ENCODE measurements around the gene SLC44A4.

DNA sequence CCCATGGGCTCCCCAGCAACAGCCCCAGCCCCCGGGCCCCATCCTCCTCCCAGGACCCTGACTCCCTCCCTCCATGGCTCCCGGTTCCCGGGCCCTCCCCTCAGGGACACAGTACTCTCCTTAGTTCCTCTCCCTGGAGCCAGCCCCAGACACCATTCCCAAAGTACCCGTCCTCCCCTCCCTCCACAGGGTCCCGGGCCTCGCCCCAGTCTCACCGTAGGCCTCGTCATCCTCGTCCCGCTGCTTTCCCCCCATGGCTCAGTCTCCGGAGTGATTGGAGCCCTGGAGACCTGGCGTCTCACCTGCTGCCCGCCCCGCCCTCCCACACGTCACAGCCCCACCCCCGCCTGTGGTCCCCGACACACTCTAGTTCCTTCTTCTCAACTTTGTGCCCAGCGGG, at the start of gene SLC44A4:
- TF ChIP-seq, protein P1, sequence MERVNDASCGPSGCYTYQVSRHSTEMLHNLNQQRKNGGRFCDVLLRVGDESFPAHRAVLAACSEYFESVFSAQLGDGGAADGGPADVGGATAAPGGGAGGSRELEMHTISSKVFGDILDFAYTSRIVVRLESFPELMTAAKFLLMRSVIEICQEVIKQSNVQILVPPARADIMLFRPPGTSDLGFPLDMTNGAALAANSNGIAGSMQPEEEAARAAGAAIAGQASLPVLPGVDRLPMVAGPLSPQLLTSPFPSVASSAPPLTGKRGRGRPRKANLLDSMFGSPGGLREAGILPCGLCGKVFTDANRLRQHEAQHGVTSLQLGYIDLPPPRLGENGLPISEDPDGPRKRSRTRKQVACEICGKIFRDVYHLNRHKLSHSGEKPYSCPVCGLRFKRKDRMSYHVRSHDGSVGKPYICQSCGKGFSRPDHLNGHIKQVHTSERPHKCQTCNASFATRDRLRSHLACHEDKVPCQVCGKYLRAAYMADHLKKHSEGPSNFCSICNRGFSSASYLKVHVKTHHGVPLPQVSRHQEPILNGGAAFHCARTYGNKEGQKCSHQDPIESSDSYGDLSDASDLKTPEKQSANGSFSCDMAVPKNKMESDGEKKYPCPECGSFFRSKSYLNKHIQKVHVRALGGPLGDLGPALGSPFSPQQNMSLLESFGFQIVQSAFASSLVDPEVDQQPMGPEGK (CRISPR knock-in tag; IDR thresholded peaks at IDR 0.05; ENCODE audit: borderline replicate concordance) = no peak
- TF ChIP-seq RARB (CRISPR knock-in tag; IDR thresholded peaks at IDR 0.05) = no peak
- TF ChIP-seq CSDC2 (CRISPR knock-in tag; IDR thresholded peaks at IDR 0.05) = no peak
- TF ChIP-seq, protein P2, sequence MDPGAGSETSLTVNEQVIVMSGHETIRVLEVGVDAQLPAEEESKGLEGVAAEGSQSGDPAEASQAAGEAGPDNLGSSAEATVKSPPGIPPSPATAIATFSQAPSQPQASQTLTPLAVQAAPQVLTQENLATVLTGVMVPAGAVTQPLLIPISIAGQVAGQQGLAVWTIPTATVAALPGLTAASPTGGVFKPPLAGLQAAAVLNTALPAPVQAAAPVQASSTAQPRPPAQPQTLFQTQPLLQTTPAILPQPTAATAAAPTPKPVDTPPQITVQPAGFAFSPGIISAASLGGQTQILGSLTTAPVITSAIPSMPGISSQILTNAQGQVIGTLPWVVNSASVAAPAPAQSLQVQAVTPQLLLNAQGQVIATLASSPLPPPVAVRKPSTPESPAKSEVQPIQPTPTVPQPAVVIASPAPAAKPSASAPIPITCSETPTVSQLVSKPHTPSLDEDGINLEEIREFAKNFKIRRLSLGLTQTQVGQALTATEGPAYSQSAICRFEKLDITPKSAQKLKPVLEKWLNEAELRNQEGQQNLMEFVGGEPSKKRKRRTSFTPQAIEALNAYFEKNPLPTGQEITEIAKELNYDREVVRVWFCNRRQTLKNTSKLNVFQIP (CRISPR knock-in tag; IDR thresholded peaks at IDR 0.05; ENCODE audit: borderline replicate concordance, low read depth) = no peak
- no peak for TF ChIP-seq ZFP3 (CRISPR knock-in tag; IDR thresholded peaks at IDR 0.05)
- TF ChIP-seq TOX (CRISPR knock-in tag; IDR thresholded peaks at IDR 0.05; ENCODE audit: borderline replicate concordance) = no peak
- TF ChIP-seq ZNF70 (CRISPR knock-in tag; IDR thresholded peaks at IDR 0.05) = no peak
- no peak for TF ChIP-seq BACH2 (CRISPR knock-in tag; IDR thresholded peaks at IDR 0.05; ENCODE audit: borderline replicate concordance)
- TF ChIP-seq ZC3H10 (CRISPR knock-in tag; IDR thresholded peaks at IDR 0.05) = no peak
- TF ChIP-seq ISL1 (CRISPR knock-in tag; IDR thresholded peaks at IDR 0.05) = no peak
- no peak for TF ChIP-seq ZNF565 (CRISPR knock-in tag; conservative IDR thresholded peaks at IDR 0.05; ENCODE audit: low read depth)
- no peak for TF ChIP-seq SNAI2 (CRISPR knock-in tag; IDR thresholded peaks at IDR 0.05)
- TF ChIP-seq ZFP30 (CRISPR knock-in tag; IDR thresholded peaks at IDR 0.05) = no peak

All from SK-N-SH treated with all-trans-retinoic acid at 6 μM for 48 hours (cell line).